ENCODE measurements around the gene NRG4. TPM values are rescaled to one million over a fixed set of nuclear protein-coding genes. Genes with fewer than 3 reads are reported as not detected.
"Not testable (repeated sequence)": the region's sequence is repeated elsewhere in the genome, so short reads cannot be mapped to it uniquely, and the experiment has no call there.

NRG4 gene
- total RNA-seq, 3 donors from 2014 or later, result 0.15 TPM; not detected in 2

GRCh38 chr15:76035593-76035992, 23.4 kb upstream of the NRG4 start:
- intact Hi-C loops (cut with DNase I; ENCODE audit: low total_unique reads), result no loop called here
- Histone ChIP-seq H3K9me3 (peaks cover 0 to 16% of the 10 kb centered on the region in 2 donors), H3K4me1 (no peaks in the 10 kb centered on the region), H3K4me3 (no peak overlapping the region), H3K36me3 (no peaks in the 10 kb centered on the region), H3K27ac (no peak overlapping the region), H3K27me3 (no peaks in the 10 kb centered on the region)
- no peak for DNase-seq (ENCODE audit: low spot score in 2 of 2)
- TF ChIP-seq, protein P1, sequence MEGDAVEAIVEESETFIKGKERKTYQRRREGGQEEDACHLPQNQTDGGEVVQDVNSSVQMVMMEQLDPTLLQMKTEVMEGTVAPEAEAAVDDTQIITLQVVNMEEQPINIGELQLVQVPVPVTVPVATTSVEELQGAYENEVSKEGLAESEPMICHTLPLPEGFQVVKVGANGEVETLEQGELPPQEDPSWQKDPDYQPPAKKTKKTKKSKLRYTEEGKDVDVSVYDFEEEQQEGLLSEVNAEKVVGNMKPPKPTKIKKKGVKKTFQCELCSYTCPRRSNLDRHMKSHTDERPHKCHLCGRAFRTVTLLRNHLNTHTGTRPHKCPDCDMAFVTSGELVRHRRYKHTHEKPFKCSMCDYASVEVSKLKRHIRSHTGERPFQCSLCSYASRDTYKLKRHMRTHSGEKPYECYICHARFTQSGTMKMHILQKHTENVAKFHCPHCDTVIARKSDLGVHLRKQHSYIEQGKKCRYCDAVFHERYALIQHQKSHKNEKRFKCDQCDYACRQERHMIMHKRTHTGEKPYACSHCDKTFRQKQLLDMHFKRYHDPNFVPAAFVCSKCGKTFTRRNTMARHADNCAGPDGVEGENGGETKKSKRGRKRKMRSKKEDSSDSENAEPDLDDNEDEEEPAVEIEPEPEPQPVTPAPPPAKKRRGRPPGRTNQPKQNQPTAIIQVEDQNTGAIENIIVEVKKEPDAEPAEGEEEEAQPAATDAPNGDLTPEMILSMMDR (IDR thresholded peaks at IDR 0.05), result no peak
- TF ChIP-seq POLR2AphosphoS5 (IDR thresholded peaks at IDR 0.05), result no peak
- TF ChIP-seq POLR2A (IDR thresholded peaks at IDR 0.05), result no peak

DNA sequence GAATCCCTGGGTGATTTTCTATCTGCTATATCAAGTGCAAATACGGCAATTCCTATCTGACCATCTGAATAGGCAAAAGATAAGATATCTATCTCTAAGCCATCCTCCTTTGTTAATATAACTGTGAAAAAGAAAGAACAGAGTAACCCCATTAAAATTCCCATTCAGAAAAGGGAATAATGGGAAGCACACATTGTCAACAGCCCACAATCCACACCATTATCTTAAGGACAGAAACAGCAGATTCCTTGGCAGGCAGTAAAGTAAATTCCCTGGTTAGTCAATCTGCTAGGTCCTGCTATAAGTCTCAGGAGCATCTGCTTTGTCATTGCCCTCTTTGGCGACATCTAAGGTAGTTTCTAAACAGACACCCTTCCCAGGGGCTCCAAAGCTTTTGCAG, 21.9 kb upstream of the NRG4 start:
- intact Hi-C loops (cut with DNase I; ENCODE audit: low total_unique reads), result no loop called here

GRCh38 chr15:76033438-76033837, 21.2 kb upstream of the NRG4 start:
- no peaks in the 10 kb centered on the region for H3K4me1 ChIP-seq
- H3K9me3 ChIP-seq, result no peaks in the 10 kb centered on the region
- TF ChIP-seq POLR2A (IDR thresholded peaks at IDR 0.05) (no peak), POLR2AphosphoS5 (IDR thresholded peaks at IDR 0.05) (no peak)
- TF ChIP-seq, protein P1 (IDR thresholded peaks at IDR 0.05), result no peak
- no peak for DNase-seq (ENCODE audit: low spot score in 2 of 2)
- H3K27ac ChIP-seq, result no peak overlapping the region
- no peaks in the 10 kb centered on the region for H3K36me3 ChIP-seq
- no peak overlapping the region for H3K4me3 ChIP-seq
- H3K27me3 ChIP-seq, result no peaks in the 10 kb centered on the region
- intact Hi-C loops (cut with DNase I; ENCODE audit: low total_unique reads), result no loop called here

More for the DNA sequence above, 21.9 kb upstream of the NRG4 start:
- Histone ChIP-seq H3K9me3 (peaks cover 0 to 5% of the 10 kb centered on the region in 2 donors), H3K4me3 (no peak overlapping the region), H3K27ac (no peak overlapping the region), H3K4me1 (no peaks in the 10 kb centered on the region), H3K36me3 (no peaks in the 10 kb centered on the region), H3K27me3 (no peaks in the 10 kb centered on the region)
- DNase-seq (ENCODE audit: low spot score in 2 of 2), result no peak
- TF ChIP-seq POLR2A (IDR thresholded peaks at IDR 0.05) (no peak), POLR2AphosphoS5 (IDR thresholded peaks at IDR 0.05) (no peak)
- TF ChIP-seq, protein P1 (IDR thresholded peaks at IDR 0.05), result no peak

DNA sequence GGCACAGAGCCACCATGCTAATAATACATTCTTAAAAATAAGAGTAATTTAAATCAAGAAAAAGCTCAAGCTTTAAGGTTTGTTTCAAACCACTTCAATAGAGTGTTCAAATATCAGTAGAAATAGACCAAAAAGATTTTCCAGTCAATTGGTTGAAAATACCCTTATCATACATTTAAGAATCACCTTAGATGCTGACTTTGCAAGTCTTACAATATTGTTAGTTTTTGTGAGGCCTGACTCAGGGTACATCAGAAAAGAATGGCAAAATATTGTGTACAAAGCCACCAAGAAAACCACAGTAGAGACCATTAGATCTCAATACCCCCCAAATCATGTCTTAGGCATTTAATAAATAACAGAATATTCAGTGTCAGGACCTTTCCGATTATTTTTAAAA, 19.8 kb upstream of the NRG4 start:
- Histone ChIP-seq H3K4me3 (no peak overlapping the region), H3K27me3 (no peaks in the 10 kb centered on the region), H3K36me3 (no peaks in the 10 kb centered on the region), H3K4me1 (no peaks in the 10 kb centered on the region), H3K27ac (no peak overlapping the region), H3K9me3 (no peaks in the 10 kb centered on the region)
- DNase-seq (ENCODE audit: low spot score in 2 of 2), result no peak
- no peak for TF ChIP-seq POLR2AphosphoS5 (IDR thresholded peaks at IDR 0.05)
- no peak for TF ChIP-seq POLR2A (IDR thresholded peaks at IDR 0.05)
- TF ChIP-seq, protein P1 (IDR thresholded peaks at IDR 0.05), result no peak
- intact Hi-C loops (cut with DNase I; ENCODE audit: low total_unique reads), result no loop called here

- no peaks in the 10 kb centered on the region for H3K4me1 ChIP-seq
- H3K4me3 ChIP-seq, result no peak overlapping the region
- DNase-seq (ENCODE audit: low spot score in 2 of 2), result no peak
- TF ChIP-seq POLR2AphosphoS5 (IDR thresholded peaks at IDR 0.05), result no peak
- no peak for TF ChIP-seq POLR2A (IDR thresholded peaks at IDR 0.05)
- TF ChIP-seq, protein P1 (IDR thresholded peaks at IDR 0.05), result no peak
- no peak overlapping the region for H3K27ac ChIP-seq
- H3K9me3 ChIP-seq, result peaks cover 0 to 18% of the 10 kb centered on the region in 2 donors
- intact Hi-C loops (cut with DNase I; ENCODE audit: low total_unique reads), result no loop called here
- H3K27me3 ChIP-seq, result no peaks in the 10 kb centered on the region
- H3K36me3 ChIP-seq, result no peaks in the 10 kb centered on the region
Observed at GRCh38 chr15:76024021-76024768, 12.0 kb upstream of the NRG4 start.

- H3K36me3 ChIP-seq; H3K27ac ChIP-seq; H3K9me3 ChIP-seq; intact Hi-C loops (cut with DNase I; ENCODE audit: low total_unique reads); DNase-seq (ENCODE audit: low spot score in 2 of 2); H3K27me3 ChIP-seq; H3K4me1 ChIP-seq; H3K4me3 ChIP-seq: not testable (repeated sequence)
Observed at GRCh38 chr15:76013470-76013869, 1.2 kb upstream of the NRG4 start.
